T1000 (cell line): ENCODE results near the gene FIBCD1.
"Not testable (repeated sequence)": the region's sequence is repeated elsewhere in the genome, so short reads cannot be mapped to it uniquely, and the experiment has no call there.

Source experiments
- DNase-seq: peaks from one replicate; lab custom pipeline; 2025; ENCODE audit warnings: mixed read lengths; lab: John Stamatoyannopoulos, UW

Gene FIBCD1

GRCh38 chr9:130973686-130974281 lies 34.7 kb upstream of the FIBCD1 start:
- DNase-seq: no peak

GRCh38 chr9:130972957-130973685 lies 34.1 kb upstream of the FIBCD1 start:
- no peak for DNase-seq

GRCh38 chr9:130972277-130972956 lies 33.4 kb upstream of the FIBCD1 start:
- no peak for DNase-seq

- DNase-seq: no peak
Measured at GRCh38 chr9:130971294-130971849, 32.3 kb upstream of the FIBCD1 start.

- DNase-seq: no peak
Measured at GRCh38 chr9:130970855-130971254, 31.8 kb upstream of the FIBCD1 start.

GRCh38 chr9:130970052-130970451 lies 31.0 kb upstream of the FIBCD1 start:
- DNase-seq: no peak

- DNase-seq: no peak
Measured at GRCh38 chr9:130965680-130966079, 26.6 kb upstream of the FIBCD1 start.

GRCh38 chr9:130963916-130964315 lies 24.9 kb upstream of the FIBCD1 start:
- no peak for DNase-seq

GRCh38 chr9:130963337-130963908 lies 24.4 kb upstream of the FIBCD1 start:
- DNase-seq: no peak

- peak; percentile 86 for DNase-seq
Measured at GRCh38 chr9:130962418-130963316, 23.6 kb upstream of the FIBCD1 start.

GRCh38 chr9:130961511-130962300 lies 22.7 kb upstream of the FIBCD1 start:
- DNase-seq: no peak

GRCh38 chr9:130960522-130961378 lies 21.7 kb upstream of the FIBCD1 start:
- no peak for DNase-seq

- no peak for DNase-seq
Measured at GRCh38 chr9:130959809-130960334, 20.8 kb upstream of the FIBCD1 start.

- not testable (repeated sequence) for DNase-seq
Measured at GRCh38 chr9:130958564-130958963, 19.5 kb upstream of the FIBCD1 start.

GRCh38 chr9:130957451-130958203 lies 18.6 kb upstream of the FIBCD1 start:
- DNase-seq: no peak

- no peak for DNase-seq
Measured at GRCh38 chr9:130956636-130957450, 17.8 kb upstream of the FIBCD1 start.

GRCh38 chr9:130955947-130956621 lies 17.0 kb upstream of the FIBCD1 start:
- no peak for DNase-seq
